GM21381 (cell line): Measurements from ENCODE around the gene MRPL34.
"Not testable (repeated sequence)": the region's sequence is repeated elsewhere in the genome, so short reads cannot be mapped to it uniquely, and the experiment has no call there.

ENCODE experiments used
- ATAC-seq: cut with Tn5 transposase; IDR thresholded peaks from one replicate; pipeline ENCODE4 v1.9.1; 2021; ENCODE audit warnings: mild to moderate bottlenecking, moderate library complexity; ENCODE audit not compliant: unreplicated experiment

The MRPL34 gene

GRCh38 chr19:17305517-17306284, at the start of gene MRPL34:
MRPL34 (plus strand) TSS chr19:17305872; CDS start chr19:17305893, 21 bp downstream.
- ATAC-seq, result peak; percentile 57

DNA sequence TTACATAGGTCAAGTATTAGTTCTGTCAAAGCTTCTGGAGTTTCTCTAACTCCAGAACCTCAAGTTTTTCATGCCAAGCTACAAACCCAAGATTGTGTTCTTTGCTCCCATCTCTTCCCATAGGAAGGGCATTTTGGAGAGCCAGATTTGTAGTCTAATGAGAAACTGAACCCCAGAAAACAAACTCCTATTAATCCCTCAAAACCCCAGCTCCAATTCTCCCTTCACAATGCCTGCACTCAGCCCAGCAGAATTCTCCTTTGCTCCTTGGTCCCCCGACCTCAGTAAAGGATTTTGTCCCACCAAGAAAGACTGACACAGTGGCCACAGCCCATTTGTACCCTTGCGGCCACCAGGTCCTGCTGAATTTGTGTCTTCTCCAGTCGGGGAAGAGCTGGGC, 49.5 kb upstream of the MRPL34 start:
- no peak for ATAC-seq

- no peak for ATAC-seq
Measured at GRCh38 chr19:17259118-17259780, 46.4 kb upstream of the MRPL34 start.

- no peak for ATAC-seq
Measured at GRCh38 chr19:17259934-17260333, 45.7 kb upstream of the MRPL34 start.

DNA sequence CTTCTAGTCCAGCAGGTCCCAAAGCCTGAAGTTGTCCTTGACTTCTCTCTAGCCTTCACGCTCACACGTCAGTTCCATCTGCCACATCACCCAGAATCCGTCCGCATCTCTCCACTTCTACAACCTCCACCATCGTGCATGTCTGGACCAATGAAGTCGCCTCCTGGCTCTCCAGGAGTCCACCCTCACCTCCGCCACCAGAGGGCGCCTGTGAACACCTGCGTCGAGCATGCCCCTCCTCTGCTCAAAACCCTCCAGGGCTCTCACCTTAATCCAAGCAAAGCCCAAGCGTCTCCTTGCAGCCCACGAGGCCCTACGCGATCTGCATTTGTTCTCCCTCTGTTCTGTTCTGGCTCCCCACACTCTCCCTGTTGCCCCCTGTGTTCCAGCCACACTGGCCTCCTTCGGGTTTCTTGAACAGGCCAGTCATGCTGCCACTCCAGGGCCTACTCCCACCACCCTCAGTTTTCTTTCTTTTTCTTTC, 44.8 kb upstream of the MRPL34 start:
- ATAC-seq, result peak; percentile 78

GRCh38 chr19:17262557-17262956, 43.1 kb upstream of the MRPL34 start:
- no peak for ATAC-seq

GRCh38 chr19:17263712-17264640, 41.7 kb upstream of the MRPL34 start:
- ATAC-seq, result no peak

GRCh38 chr19:17264641-17264979, 41.1 kb upstream of the MRPL34 start, which contains the start of gene USHBP1:
USHBP1 (minus strand) TSS chr19:17264745; CDS start chr19:17264299, 446 bp downstream.
- no peak for ATAC-seq

DNA sequence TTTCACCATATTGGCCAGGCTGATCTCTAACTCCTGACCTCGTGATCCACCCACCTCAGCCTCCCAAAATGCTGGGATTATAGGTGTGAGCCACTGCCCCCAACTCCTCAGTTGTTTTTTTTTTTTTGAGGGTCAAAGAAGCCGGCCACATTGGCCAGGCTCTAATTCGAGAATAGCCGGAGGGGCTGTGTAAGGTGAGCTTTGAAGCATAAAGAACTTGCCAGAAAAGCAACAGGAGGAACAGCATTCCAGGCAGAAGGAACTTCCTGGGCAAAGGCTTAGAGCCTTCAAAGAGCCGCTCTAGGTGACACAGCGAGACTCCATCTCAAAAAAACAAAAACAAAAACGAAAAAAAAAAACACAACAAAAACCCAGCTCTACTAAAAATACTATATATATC, 39.6 kb upstream of the MRPL34 start:
- no peak for ATAC-seq

- ATAC-seq, result peak; percentile 9
Measured at GRCh38 chr19:17266589-17266974, 39.1 kb upstream of the MRPL34 start.

DNA sequence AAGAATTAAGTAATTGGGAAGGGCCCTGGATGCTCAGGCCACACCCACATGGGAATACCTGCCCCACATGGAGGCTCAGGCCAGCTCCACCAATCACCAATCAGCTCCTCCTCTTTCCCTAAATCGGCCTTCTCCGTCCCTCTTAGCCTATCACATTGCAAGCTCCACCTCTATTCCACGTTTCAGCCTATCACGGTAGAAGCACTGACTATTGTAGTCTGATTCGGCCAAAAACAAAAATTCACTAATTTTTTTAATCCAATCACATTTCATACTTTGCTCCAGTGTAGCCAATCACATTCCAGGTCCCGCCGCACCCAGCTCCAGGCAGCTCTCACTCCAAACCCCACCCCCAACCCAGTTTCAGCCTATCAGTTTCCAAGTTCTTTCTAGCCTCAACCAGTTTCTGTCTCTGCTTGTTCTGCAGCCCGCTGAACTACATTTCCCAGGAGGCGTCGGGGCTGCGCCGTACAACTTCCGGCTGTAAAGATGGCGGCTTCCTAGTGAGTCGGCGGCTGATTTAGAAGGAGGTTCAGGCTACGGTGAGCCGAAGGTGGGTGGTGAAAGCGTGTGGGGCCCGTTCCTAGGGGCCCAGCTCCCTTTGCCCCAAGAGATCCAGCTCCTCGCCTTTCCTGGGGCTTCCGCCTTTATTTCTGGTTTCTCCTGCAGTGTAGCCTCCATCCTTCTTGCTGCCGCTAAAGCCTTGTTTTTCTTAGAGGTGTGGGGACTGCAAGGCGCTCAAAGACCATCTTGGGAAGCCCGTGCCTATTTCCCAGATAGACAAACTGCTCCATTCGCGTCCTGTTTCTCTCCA, 38.5 kb upstream of the MRPL34 start, which contains the start of gene BABAM1:
Gene BABAM1 (plus strand): TSS at position 469 of the 814 bp plus-strand sequence. CDS start 1,364 bp downstream, outside the sequence.
- peak; percentile 89 for ATAC-seq

DNA sequence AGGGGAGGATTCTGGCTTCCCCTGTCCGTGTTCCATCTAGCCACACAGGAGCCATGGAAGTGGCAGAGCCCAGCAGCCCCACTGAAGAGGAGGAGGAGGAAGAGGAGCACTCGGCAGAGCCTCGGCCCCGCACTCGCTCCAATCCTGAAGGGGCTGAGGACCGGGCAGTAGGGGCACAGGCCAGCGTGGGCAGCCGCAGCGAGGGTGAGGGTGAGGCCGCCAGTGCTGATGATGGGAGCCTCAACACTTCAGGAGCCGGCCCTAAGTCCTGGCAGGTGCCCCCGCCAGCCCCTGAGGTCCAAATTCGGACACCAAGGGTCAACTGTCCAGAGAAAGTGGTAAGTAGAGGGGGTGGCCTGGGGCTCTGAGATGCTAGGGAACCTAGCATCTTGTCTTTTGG, 36.9 kb upstream of the MRPL34 start:
- no peak for ATAC-seq

DNA sequence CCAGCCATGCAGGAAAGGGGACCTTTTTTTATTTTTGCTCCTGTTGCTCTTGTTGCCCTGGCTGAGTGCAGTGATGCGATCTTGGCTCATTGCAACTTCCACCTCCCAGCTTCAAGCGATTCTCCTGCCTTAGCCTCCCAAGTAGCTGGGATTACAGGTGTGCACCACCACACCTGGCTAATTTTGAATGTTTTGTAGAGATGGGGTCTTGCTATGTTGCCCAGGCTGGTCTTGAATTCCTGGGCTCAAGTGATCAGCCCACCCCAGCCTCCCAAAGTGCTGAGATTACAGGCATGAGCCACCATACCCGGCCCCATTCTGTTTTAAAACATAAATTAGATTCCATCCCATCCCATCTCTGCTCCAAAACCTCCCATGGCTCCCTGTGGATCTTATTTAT, 30.8 kb upstream of the MRPL34 start:
- ATAC-seq, result not testable (repeated sequence)

GRCh38 chr19:17275441-17276175, 30.1 kb upstream of the MRPL34 start:
- no peak for ATAC-seq

DNA sequence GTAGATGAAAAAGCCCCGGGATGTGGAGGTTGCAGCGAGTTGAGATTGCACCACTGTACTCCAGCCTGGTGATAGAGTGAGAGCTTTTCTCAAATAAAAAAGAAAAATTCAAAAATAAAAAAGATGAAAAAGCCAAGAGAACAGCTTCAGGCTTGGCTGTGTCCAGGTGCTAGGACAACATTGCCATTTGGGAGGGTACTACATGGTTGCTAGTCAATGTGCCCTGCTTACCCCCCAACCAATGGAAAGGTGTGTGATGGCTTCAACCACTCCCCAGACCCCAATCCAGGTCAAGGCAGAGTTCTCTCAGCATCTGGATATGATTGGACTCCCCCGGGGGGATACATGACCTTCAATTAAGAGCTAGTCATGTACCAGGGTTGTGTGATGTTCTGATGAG, 26.2 kb upstream of the MRPL34 start:
- ATAC-seq, result no peak

DNA sequence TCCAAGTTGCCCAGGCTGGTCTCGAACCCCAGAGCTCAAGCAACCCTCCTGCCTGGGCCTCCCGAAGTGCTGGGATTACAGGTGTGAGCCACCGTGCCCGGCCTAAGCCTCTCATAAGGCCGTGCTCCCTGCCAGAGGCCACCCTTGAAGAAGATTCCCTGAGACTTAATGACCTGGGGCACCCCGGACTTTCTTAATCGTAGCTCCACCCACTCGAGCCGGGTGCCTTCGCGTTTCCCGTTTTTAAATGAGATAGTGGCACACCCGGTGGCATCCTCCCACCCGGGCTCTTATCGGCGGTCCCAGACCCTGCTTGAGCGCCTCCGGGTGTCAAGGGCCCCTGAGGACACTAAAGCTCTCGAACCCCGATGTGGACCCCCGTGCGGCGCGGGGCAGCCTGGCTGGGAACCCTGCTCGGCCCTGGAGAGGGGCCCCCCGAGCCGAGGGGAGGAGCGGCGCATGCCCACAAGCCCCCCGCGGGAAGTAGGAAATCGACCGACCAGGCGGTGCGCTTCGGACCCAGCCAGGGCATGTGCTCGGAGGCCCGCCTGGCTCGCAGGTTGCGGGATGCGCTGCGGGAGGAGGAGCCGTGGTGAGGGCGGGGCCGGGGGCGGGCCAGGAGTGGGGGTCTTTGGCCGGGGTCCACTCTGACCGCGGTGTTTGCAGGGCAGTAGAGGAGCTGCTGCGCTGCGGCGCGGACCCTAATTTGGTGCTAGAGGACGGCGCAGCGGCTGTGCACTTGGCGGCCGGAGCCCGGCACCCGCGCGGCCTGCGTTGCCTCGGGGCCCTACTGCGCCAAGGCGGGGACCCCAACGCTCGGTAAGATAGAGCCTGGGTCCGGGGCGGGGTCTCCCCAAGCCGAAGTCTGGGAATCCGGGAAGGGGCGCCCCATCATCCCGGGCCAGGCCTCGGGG, 24.0 kb upstream of the MRPL34 start, which contains the start of gene ANKLE1:
Gene ANKLE1 (plus strand): TSS at position 511 of the 914 bp plus-strand sequence. CDS start 20 bp downstream, at position 531.
- no peak for ATAC-seq

DNA sequence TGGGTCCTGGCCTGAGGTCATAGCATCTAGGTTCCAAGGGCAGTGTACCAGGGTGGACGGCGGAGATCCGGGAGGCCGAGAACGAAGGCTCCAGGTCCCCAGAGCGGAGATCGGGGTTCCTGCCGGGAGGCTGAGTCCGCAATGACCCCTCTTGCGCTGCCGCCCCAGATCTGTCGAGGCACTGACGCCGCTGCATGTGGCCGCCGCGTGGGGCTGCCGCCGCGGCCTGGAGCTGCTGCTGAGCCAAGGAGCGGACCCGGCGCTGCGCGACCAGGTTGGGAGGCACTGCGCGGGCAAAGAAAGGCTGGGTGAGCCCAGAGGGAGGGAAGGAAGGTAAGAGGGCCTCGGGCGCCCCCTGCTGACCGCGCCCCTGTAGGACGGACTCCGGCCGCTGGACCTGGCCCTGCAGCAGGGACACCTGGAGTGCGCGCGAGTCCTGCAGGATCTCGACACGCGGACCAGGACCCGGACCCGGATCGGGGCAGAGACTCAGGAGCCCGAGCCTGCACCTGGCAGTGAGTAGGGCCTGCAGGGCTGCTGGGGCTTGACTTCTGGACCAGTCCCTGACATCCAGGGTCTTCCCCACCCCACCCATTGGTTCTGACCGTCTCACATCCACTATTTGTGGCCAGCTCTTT, 23.1 kb upstream of the MRPL34 start:
- ATAC-seq, result no peak

DNA sequence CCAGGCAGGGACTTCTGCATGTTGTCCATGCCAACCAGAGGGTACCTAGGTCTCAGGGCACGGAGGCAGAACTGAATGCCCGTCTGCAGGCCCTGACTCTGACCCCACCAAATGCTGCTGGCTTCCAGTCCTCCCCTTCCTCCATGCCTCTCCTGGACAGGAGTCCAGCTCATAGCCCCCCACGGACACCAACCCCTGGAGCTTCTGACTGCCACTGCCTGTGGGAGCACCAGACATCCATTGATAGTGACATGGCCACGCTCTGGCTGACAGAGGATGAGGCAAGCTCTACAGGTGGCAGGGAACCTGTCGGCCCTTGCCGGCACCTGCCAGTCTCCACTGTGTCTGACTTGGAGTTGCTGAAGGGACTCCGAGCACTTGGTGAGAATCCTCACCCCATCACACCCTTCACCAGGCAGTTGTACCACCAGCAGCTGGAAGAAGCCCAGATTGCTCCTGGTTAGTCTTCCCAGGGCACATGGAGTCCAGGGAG, 22.1 kb upstream of the MRPL34 start:
- no peak for ATAC-seq
